Neuron (in vitro differentiated cells): ENCODE results near the gene FBXW11.

ENCODE experiments used
- H2AFZ ChIP-seq: one replicate; pipeline ENCODE4 v1.6.1; 2013; ENCODE audit warnings: low read depth, mild to moderate bottlenecking, inconsistent platforms, low read length, moderate library complexity
- H3K27me3 ChIP-seq: one replicate; pipeline ENCODE4 v1.6.1; 2013; ENCODE audit warnings: low read length; ENCODE audit not compliant: insufficient read depth
- H3K36me3 ChIP-seq: one replicate; pipeline ENCODE4 v1.6.1; 2013; ENCODE audit warnings: low read length; ENCODE audit not compliant: insufficient read depth
- H3K4me1 ChIP-seq: one replicate; pipeline ENCODE4 v1.6.1; 2013; ENCODE audit warnings: low read length; ENCODE audit not compliant: insufficient read depth
- H3K4me3 ChIP-seq: 2 replicates; pipeline ENCODE4 v1.5.1; 2013; ENCODE audit warnings: mild to moderate bottlenecking, low read length, moderate library complexity
- H3K9me3 ChIP-seq: one replicate; pipeline ENCODE4 v1.6.1; 2013; ENCODE audit warnings: low read length

The FBXW11 gene

DNA sequence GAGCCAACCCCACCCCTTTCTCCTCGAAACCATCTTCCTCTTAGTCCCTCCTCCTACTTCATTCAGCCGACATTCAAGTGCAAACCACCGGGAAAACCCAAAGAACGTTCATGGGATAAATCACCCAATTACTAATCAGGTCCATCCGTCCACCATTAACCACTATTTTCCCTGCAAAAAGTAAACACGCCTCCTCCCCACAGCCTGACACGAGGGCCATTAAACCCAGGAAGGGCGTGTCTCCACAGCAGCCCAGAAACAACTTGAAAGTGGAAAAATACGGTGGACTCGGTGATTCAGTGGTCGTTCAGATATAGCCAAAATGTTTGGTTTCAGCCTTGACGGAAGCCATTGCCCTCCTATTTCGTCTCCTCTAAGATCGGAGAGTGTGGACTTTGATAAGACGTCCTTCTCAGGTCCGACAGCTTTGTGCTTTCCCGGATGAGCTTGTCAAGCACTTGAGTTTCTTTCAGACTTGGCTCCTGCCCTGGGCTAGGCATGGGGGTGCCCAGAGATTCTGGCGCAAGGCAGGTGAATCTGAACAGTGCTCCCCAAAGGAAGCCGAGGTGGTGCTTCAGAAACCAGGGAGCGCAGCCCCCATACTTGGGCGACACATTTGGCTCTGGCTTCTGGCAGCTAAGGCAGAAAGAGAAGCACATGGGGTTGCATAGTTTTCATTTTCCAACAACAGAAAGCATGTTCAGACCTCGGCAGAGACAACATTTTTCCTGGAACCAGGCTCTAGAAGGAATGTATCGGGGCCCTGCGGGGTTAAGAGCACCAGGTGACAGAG is 164.3 kb downstream of the FBXW11 start:
- no peaks in the 10 kb centered on the region for H3K36me3 ChIP-seq
- no peak overlapping the region for H3K4me3 ChIP-seq
- no peaks in the 10 kb centered on the region for H3K27me3 ChIP-seq
- H3K9me3 ChIP-seq: no peaks in the 10 kb centered on the region
- H3K4me1 ChIP-seq: no peaks in the 10 kb centered on the region
- no peak overlapping the region for H2AFZ ChIP-seq

DNA sequence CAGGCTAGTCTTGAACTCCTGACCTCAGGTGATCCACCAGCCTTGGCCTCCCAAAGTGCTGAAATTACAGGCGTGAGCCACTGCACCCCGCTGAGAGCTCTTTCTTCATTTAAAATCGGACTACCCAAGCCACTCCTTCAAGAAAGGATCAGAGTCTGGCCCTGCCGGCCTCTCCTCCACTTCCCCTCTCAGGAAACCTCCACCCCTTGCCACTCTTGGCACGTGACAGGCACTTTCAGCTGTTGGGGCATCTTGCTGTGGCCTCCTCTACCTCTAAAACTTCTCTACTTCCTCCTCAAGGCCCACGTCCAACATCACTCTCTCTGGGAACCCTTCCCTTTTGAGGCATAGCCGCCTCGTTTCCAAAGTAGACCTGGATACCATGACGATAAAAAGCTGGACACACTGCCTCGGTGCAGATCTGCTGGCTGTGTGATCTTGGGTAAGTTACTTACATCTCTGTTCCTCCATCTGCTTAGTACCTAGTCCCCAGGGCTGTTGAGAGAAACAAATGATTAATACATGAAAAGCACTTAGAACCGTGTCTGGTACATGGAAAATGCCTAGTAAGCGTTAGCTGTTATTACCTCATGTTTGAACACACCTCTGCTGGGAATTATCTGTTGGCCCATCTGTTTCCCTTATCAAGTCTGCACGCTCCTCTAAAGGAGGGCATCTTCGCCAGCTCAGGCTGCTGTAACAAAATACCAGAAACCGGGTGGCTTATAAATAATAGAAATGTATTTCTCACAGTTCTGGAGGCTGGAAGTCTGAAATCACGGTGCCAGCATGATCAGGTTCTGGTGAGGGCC is 165.5 kb downstream of the FBXW11 start:
- Histone ChIP-seq H3K4me1 (no peaks in the 10 kb centered on the region), H3K36me3 (no peaks in the 10 kb centered on the region), H2AFZ (no peak overlapping the region), H3K4me3 (no peak overlapping the region), H3K27me3 (no peaks in the 10 kb centered on the region), H3K9me3 (no peaks in the 10 kb centered on the region)

GRCh38 chr5:171840066-171840465 is 166.4 kb downstream of the FBXW11 start:
- no peaks in the 10 kb centered on the region for H3K36me3 ChIP-seq
- no peaks in the 10 kb centered on the region for H3K4me1 ChIP-seq
- H3K9me3 ChIP-seq: no peaks in the 10 kb centered on the region
- H3K4me3 ChIP-seq: no peak overlapping the region
- H3K27me3 ChIP-seq: no peaks in the 10 kb centered on the region
- H2AFZ ChIP-seq: no peak overlapping the region

- no peaks in the 10 kb centered on the region for H3K27me3 ChIP-seq
- H3K4me3 ChIP-seq: no peak overlapping the region
- H3K9me3 ChIP-seq: no peaks in the 10 kb centered on the region
- H3K4me1 ChIP-seq: no peaks in the 10 kb centered on the region
- H3K36me3 ChIP-seq: no peaks in the 10 kb centered on the region
- no peak overlapping the region for H2AFZ ChIP-seq
Measured at GRCh38 chr5:171839112-171839511, 167.3 kb downstream of the FBXW11 start.

DNA sequence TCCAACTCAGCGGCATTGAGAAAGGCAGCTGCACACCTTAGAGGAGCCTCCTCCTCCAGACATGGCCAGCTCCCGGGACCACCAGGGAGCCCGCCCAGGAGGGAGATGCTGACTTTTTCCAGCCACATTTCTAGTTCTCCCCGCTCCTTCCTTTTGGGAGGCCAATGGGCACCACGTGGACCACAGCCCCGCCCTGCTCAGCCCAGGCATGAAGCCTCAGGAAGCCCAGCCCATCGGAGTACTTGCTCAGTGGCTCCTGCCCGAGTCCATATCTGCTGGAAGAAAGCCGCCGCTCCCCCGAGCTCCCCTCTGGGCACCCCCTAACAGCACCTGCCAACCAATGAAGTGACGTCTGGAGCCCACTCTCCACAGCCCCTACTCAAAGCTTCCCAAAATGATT is 168.4 kb downstream of the FBXW11 start:
- Histone ChIP-seq H3K4me3 (no peak overlapping the region), H3K36me3 (no peaks in the 10 kb centered on the region), H3K27me3 (no peaks in the 10 kb centered on the region), H3K4me1 (no peaks in the 10 kb centered on the region), H3K9me3 (no peaks in the 10 kb centered on the region), H2AFZ (no peak overlapping the region)

GRCh38 chr5:171837522-171837921 is 168.9 kb downstream of the FBXW11 start:
- no peaks in the 10 kb centered on the region for H3K9me3 ChIP-seq
- no peak overlapping the region for H2AFZ ChIP-seq
- H3K36me3 ChIP-seq: no peaks in the 10 kb centered on the region
- H3K4me3 ChIP-seq: no peak overlapping the region
- H3K4me1 ChIP-seq: no peaks in the 10 kb centered on the region
- no peaks in the 10 kb centered on the region for H3K27me3 ChIP-seq

GRCh38 chr5:171835066-171835465 is 171.4 kb downstream of the FBXW11 start:
- H3K4me3 ChIP-seq: no peak overlapping the region
- H3K4me1 ChIP-seq: no peaks in the 10 kb centered on the region
- no peaks in the 10 kb centered on the region for H3K36me3 ChIP-seq
- no peak overlapping the region for H2AFZ ChIP-seq
- H3K9me3 ChIP-seq: no peaks in the 10 kb centered on the region
- no peaks in the 10 kb centered on the region for H3K27me3 ChIP-seq

GRCh38 chr5:171834461-171834860 is 172.0 kb downstream of the FBXW11 start:
- H3K9me3 ChIP-seq: no peaks in the 10 kb centered on the region
- H3K27me3 ChIP-seq: no peaks in the 10 kb centered on the region
- H3K4me3 ChIP-seq: no peak overlapping the region
- no peak overlapping the region for H2AFZ ChIP-seq
- H3K4me1 ChIP-seq: no peaks in the 10 kb centered on the region
- H3K36me3 ChIP-seq: no peaks in the 10 kb centered on the region

- H3K4me1 ChIP-seq: no peaks in the 10 kb centered on the region
- no peak overlapping the region for H3K4me3 ChIP-seq
- H3K36me3 ChIP-seq: no peaks in the 10 kb centered on the region
- H3K27me3 ChIP-seq: no peaks in the 10 kb centered on the region
- no peaks in the 10 kb centered on the region for H3K9me3 ChIP-seq
- H2AFZ ChIP-seq: no peak overlapping the region
Measured at GRCh38 chr5:171832775-171833174, 173.7 kb downstream of the FBXW11 start.

DNA sequence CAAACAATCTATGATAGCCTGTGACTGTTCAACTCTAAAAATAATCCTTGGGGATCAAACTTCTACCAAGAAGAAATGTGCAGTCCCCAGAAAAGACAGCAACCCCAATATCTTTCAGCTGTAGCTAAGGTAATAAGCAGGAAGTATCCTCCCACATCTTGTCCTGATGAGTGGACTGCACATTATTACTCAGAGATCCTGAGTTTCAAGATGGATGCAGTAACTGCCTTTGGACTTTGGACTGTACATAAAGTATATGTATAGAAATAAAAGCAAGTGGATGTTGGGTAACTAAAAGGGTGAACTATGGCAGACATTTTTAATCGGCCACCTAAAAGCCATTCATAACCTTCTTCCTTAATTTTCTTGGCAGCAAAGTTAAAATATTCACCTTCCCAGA is 175.8 kb downstream of the FBXW11 start:
- H3K36me3 ChIP-seq: no peaks in the 10 kb centered on the region
- no peaks in the 10 kb centered on the region for H3K4me1 ChIP-seq
- H3K9me3 ChIP-seq: peaks cover 3% of the 10 kb centered on the region
- H3K27me3 ChIP-seq: no peaks in the 10 kb centered on the region
- H3K4me3 ChIP-seq: no peak overlapping the region
- H2AFZ ChIP-seq: no peak overlapping the region

GRCh38 chr5:171827162-171827561 is 179.3 kb downstream of the FBXW11 start:
- Histone ChIP-seq H3K36me3 (no peaks in the 10 kb centered on the region), H3K9me3 (peaks cover 3% of the 10 kb centered on the region), H3K27me3 (no peaks in the 10 kb centered on the region), H3K4me1 (no peaks in the 10 kb centered on the region), H3K4me3 (no peak overlapping the region), H2AFZ (no peak overlapping the region)

DNA sequence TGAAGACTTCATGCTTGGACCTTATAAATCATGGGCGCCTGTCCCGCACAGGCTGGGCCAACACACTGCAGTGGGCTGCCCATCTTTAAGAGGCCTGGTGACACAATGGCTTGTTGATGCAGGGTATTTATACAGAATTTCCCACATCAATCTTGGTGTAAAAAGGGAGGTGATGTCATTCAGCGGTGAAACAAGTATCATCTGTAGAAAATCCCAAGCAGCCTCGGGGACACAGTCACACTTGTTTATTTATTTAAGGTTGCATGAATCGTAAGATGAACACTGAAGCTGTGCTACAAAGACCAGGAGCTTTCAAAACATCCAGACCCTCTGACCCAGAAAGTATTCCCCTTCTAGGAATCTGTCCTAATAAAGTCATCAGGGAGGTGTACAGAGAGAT is 180.3 kb downstream of the FBXW11 start:
- H2AFZ ChIP-seq: no peak overlapping the region
- no peaks in the 10 kb centered on the region for H3K27me3 ChIP-seq
- peaks cover 3% of the 10 kb centered on the region for H3K9me3 ChIP-seq
- H3K4me3 ChIP-seq: no peak overlapping the region
- no peaks in the 10 kb centered on the region for H3K36me3 ChIP-seq
- H3K4me1 ChIP-seq: no peaks in the 10 kb centered on the region

GRCh38 chr5:171825051-171825450 is 181.4 kb downstream of the FBXW11 start:
- Histone ChIP-seq H3K4me1 (no peaks in the 10 kb centered on the region), H3K4me3 (no peak overlapping the region), H3K36me3 (no peaks in the 10 kb centered on the region), H2AFZ (no peak overlapping the region), H3K27me3 (no peaks in the 10 kb centered on the region), H3K9me3 (peaks cover 3% of the 10 kb centered on the region)
